Measurements from ENCODE around the gene SMIM13.
"Not testable (repeated sequence)": the region's sequence is repeated elsewhere in the genome, so short reads cannot be mapped to it uniquely, and the experiment has no call there.

SMIM13 gene

DNA sequence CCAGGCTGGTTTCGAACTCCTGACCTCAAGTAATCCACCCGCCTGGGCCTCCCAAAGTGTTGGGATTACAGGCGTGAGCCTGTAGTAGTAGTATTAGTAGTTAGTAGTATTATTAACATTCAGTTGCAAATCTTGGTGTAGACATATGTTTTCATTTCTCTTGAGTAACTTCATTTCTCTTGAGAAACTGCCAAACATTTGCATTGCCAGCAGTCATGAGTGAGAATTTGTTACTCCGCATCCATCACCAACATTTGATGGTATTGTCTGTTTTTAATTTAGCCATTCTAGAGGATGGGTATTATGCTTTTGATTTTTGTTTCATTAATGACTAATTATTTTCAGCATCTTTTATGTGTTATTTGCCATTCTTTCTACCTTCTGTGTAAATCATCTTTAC lies 19.4 kb downstream of the SMIM13 start:
- Histone ChIP-seq H3K27me3 (ENCODE audit: insufficient read depth, low read length) (no peaks in the 10 kb centered on the region), H3K4me3 (ENCODE audit: low read length) (no peak overlapping the region), H3K36me3 (ENCODE audit: insufficient read depth, low read length) (no peaks in the 10 kb centered on the region), H3K9me3 (ENCODE audit: low read length) (no peaks in the 10 kb centered on the region), H2AFZ (ENCODE audit: low read depth, low read length) (no peak overlapping the region), H3K4me1 (ENCODE audit: insufficient read depth, low read length) (no peaks in the 10 kb centered on the region)

DNA sequence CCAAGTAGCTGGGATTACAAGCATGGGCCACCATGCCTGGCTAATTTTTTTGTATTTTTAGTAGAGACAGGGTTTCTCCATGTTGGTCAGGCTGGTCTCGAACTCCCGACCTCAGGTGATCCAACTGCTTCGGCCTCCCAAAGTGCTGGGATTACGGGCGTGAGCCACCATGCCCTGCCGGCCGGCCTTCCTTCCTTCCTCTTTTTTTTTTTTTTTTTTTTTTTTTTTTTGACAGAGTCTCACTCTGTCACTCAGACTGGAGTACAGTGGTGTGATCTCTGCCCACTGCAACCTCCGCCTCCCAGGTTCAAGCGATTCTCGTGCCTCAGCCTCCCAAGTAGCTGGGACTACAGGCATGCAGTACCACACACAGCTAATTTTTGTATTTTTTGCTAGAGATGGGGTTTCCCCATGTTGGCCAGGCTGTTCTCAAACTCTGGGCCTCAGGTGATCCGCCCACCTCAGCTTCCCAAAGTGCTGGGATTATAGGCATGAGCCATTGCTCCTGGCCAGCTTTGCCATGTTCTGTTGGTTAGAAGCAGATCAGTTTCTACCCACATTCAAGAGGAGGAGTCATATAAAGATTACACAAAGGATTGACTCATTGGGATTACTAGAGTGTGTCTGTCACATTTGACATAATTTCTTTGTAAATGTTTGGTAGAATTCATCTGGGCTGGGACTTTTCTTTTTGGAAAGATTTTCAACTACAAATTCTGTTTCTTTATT lies 22.3 kb downstream of the SMIM13 start:
- not testable (repeated sequence) for H3K9me3 ChIP-seq (ENCODE audit: low read length); H2AFZ ChIP-seq (ENCODE audit: low read depth, low read length); H3K4me1 ChIP-seq (ENCODE audit: insufficient read depth, low read length); H3K36me3 ChIP-seq (ENCODE audit: insufficient read depth, low read length); H3K27me3 ChIP-seq (ENCODE audit: insufficient read depth, low read length); H3K4me3 ChIP-seq (ENCODE audit: low read length)

DNA sequence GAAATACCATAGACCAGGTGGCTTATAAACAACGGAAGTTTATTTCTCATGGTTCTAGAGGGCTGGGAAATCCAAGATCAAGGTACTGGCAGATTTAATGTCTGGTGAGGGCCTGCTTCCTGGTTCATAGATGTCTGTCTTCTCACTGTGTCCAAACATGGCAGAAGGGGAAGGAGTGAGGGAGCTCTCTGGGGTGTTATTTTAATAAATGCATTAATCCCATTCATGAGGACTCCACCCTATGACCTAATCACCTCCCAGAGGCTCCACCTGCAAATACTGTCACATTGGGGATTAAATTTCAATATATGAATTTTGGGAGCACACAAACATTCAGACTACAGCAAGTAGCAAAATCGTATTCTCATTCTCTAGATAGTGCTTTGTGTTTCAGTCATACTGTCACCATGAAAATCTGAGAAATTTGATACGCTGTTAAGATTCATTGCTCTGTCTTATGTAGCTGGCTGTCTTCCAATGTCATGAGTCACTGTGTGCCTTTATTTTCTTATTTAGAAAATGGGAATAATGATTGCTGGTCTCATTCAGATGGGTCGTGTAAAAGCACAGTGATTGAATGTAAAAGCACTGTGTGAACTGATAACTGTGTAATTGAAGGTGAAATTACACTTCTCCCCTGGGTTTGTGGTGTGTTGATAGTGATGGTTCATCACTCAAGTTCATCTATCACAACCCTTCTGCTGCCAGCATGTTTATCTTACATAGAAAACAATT lies 26.8 kb downstream of the SMIM13 start:
- no peaks in the 10 kb centered on the region for H3K36me3 ChIP-seq (ENCODE audit: insufficient read depth, low read length)
- H3K4me1 ChIP-seq (ENCODE audit: insufficient read depth, low read length), result peaks cover 2% of the 10 kb centered on the region
- no peak overlapping the region for H2AFZ ChIP-seq (ENCODE audit: low read depth, low read length)
- no peaks in the 10 kb centered on the region for H3K9me3 ChIP-seq (ENCODE audit: low read length)
- H3K4me3 ChIP-seq (ENCODE audit: low read length), result no peak overlapping the region
- H3K27me3 ChIP-seq (ENCODE audit: insufficient read depth, low read length), result no peaks in the 10 kb centered on the region

DNA sequence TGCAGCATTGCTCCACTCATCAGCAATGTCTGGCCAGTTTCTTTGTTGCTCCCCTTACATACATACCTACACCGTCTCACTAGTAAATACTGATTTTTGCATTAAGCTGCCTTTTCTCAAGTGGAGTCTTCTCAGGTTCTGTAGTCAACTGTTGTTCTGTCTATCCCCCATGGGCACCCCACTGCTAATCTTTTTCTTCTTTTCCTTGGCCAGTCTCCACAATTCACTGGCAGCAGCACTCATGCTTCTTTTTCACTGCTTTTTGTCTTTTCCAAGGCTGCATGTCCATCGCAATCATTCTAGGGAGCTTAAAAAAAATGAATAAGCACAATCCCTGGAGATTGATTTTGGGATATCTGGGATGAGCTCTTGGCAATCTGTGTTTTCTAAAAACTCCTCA lies 28.2 kb downstream of the SMIM13 start:
- no peaks in the 10 kb centered on the region for H3K9me3 ChIP-seq (ENCODE audit: low read length)
- H3K36me3 ChIP-seq (ENCODE audit: insufficient read depth, low read length), result no peaks in the 10 kb centered on the region
- no peaks in the 10 kb centered on the region for H3K27me3 ChIP-seq (ENCODE audit: insufficient read depth, low read length)
- H3K4me1 ChIP-seq (ENCODE audit: insufficient read depth, low read length), result peaks cover 2% of the 10 kb centered on the region
- no peak overlapping the region for H2AFZ ChIP-seq (ENCODE audit: low read depth, low read length)
- H3K4me3 ChIP-seq (ENCODE audit: low read length), result no peak overlapping the region

DNA sequence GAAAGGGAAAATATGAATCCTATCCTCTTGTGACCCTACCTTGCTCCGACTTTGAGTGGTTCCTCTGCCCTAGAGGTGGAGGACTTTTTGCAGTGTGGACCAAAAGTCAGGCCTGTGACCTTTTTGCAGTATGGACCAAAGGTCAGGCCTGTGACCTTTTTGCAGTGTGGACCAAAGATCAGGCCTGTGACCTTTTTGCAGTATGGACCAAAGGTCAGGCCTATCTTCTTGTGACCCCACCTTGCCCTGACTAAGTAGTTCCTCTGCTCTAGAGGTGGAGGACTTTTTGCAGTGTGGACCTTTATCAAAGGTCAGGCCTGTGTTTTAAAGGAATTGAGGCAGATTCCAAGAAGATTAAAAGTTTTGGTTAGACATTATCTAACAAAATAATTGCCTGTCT lies 28.7 kb downstream of the SMIM13 start:
- H3K4me3 ChIP-seq (ENCODE audit: low read length), result no peak overlapping the region
- H3K9me3 ChIP-seq (ENCODE audit: low read length), result no peaks in the 10 kb centered on the region
- no peaks in the 10 kb centered on the region for H3K36me3 ChIP-seq (ENCODE audit: insufficient read depth, low read length)
- no peaks in the 10 kb centered on the region for H3K27me3 ChIP-seq (ENCODE audit: insufficient read depth, low read length)
- no peak overlapping the region for H2AFZ ChIP-seq (ENCODE audit: low read depth, low read length)
- H3K4me1 ChIP-seq (ENCODE audit: insufficient read depth, low read length), result peaks cover 2% of the 10 kb centered on the region

DNA sequence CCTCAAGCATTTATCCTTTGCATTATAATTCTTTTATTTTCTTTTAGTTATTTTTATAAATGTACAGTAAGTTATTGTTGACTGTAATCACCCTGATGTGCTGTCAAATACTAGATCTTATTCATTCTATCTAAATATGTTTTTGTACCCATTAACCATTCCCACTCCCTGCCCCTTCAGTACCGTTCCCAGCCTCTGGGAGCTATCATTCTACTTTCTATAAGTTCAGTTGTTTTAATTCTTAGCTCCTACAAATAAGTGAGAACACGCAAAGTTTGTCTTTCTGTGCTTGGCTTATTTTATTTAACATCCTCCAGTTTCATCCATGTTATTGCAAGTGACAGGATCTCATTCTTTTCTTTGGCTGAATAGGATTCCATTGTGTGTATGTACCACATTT lies 30.3 kb downstream of the SMIM13 start:
- Histone ChIP-seq H3K36me3 (ENCODE audit: insufficient read depth, low read length) (no peaks in the 10 kb centered on the region), H2AFZ (ENCODE audit: low read depth, low read length) (no peak overlapping the region), H3K27me3 (ENCODE audit: insufficient read depth, low read length) (no peaks in the 10 kb centered on the region), H3K9me3 (ENCODE audit: low read length) (no peaks in the 10 kb centered on the region), H3K4me1 (ENCODE audit: insufficient read depth, low read length) (peaks cover 2% of the 10 kb centered on the region), H3K4me3 (ENCODE audit: low read length) (no peak overlapping the region)

DNA sequence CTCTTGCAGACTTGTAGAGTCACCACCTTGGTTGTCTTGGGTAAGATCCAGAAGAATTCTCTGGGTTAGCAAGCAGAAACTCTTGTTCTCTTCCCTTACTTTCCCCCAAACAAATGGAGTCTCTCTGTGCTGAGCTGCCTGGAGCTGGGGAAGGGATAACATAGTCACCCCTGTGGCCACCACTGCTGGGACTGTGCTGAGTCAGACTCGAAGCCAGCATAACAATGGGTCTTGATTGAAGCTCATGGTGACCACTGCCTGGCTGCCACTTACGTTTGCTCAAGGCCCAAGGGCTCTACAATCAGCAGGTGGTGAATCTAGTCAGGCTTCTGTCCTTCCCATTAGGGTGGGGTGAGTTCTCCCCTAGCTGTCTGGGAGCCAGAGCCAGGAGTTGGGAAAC lies 33.2 kb downstream of the SMIM13 start:
- Histone ChIP-seq H3K4me1 (ENCODE audit: insufficient read depth, low read length) (no peaks in the 10 kb centered on the region), H3K4me3 (ENCODE audit: low read length) (no peak overlapping the region), H3K9me3 (ENCODE audit: low read length) (no peaks in the 10 kb centered on the region), H3K27me3 (ENCODE audit: insufficient read depth, low read length) (no peaks in the 10 kb centered on the region), H3K36me3 (ENCODE audit: insufficient read depth, low read length) (no peaks in the 10 kb centered on the region), H2AFZ (ENCODE audit: low read depth, low read length) (no peak overlapping the region)

DNA sequence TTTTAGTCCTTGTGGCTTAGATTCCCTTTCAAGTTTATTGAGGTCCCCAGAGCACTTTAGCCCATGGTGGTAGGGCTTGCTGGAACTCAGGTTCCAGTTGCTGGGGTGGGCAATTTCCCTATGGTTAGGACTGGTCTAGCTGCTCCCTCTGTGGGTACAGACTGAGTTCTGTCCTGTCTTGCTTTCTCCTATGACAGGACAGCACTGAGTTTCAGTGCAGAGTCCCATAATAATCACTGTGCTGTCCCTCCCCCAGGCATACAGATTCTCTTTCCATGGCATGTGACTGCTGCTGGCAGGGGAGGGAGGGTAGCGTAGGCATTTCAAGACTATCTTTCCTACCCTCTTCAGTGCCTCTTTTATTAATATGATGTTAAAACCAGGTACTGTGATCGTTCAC lies 35.0 kb downstream of the SMIM13 start:
- Histone ChIP-seq H2AFZ (ENCODE audit: low read depth, low read length) (no peak overlapping the region), H3K36me3 (ENCODE audit: insufficient read depth, low read length) (no peaks in the 10 kb centered on the region), H3K27me3 (ENCODE audit: insufficient read depth, low read length) (no peaks in the 10 kb centered on the region), H3K4me1 (ENCODE audit: insufficient read depth, low read length) (no peaks in the 10 kb centered on the region), H3K9me3 (ENCODE audit: low read length) (no peaks in the 10 kb centered on the region), H3K4me3 (ENCODE audit: low read length) (no peak overlapping the region)

DNA sequence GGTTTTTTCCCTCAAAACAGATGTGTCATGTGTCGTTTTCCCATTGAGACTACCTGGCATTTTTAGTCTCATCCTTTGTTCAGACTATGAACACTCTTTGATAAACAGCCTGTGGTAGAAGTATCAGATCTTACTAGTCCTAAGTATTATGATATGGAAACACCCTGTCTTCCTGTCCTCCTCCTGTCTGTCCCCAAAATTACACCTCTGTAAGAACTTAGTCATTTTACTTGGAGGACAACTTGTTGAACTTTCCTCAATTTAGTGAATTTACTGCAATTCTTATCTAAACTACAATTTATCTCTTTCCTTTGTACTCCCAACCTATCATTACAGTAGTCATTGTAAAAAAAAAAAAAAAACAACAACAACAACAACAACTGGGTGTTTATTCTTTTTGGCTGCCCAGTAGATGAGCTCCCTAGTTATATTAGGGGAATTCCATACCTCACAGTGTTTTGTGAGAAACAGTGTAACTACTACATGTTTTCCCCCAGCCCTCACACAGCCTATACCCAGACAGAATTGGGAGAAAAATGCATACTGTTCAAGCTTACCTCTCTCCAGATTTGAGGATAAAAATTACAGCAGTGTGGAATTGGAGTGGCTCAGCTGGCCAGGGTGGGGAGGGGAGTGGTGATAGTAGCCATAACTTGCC lies 36.4 kb downstream of the SMIM13 start:
- Histone ChIP-seq H2AFZ (ENCODE audit: low read depth, low read length) (no peak overlapping the region), H3K36me3 (ENCODE audit: insufficient read depth, low read length) (peaks cover 4% of the 10 kb centered on the region), H3K9me3 (ENCODE audit: low read length) (peaks cover under 1% of the 10 kb centered on the region), H3K27me3 (ENCODE audit: insufficient read depth, low read length) (no peaks in the 10 kb centered on the region), H3K4me3 (ENCODE audit: low read length) (no peak overlapping the region), H3K4me1 (ENCODE audit: insufficient read depth, low read length) (no peaks in the 10 kb centered on the region)

DNA sequence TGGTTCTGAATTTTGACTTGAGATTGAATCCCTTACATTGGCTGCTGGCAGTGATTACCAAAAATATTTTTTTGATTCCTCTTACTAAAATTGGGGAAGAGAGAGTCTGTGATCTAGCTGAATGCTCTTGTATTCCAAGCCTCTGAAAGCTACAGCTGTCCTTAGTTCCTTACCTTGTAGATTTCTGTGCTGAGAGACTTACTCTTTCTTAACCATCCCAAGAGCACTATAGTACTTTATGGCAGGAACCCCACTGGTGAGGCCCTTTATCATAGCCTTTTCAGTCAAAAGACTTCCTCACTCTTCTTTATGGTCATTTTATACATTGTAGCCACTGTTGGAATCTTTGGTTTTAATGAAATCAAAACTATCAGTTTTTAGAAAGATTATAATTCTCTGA lies 37.0 kb downstream of the SMIM13 start:
- Histone ChIP-seq H3K4me1 (ENCODE audit: insufficient read depth, low read length) (no peaks in the 10 kb centered on the region), H3K36me3 (ENCODE audit: insufficient read depth, low read length) (peaks cover 10% of the 10 kb centered on the region), H2AFZ (ENCODE audit: low read depth, low read length) (no peak overlapping the region), H3K27me3 (ENCODE audit: insufficient read depth, low read length) (no peaks in the 10 kb centered on the region), H3K9me3 (ENCODE audit: low read length) (peaks cover 2% of the 10 kb centered on the region), H3K4me3 (ENCODE audit: low read length) (no peak overlapping the region)

DNA sequence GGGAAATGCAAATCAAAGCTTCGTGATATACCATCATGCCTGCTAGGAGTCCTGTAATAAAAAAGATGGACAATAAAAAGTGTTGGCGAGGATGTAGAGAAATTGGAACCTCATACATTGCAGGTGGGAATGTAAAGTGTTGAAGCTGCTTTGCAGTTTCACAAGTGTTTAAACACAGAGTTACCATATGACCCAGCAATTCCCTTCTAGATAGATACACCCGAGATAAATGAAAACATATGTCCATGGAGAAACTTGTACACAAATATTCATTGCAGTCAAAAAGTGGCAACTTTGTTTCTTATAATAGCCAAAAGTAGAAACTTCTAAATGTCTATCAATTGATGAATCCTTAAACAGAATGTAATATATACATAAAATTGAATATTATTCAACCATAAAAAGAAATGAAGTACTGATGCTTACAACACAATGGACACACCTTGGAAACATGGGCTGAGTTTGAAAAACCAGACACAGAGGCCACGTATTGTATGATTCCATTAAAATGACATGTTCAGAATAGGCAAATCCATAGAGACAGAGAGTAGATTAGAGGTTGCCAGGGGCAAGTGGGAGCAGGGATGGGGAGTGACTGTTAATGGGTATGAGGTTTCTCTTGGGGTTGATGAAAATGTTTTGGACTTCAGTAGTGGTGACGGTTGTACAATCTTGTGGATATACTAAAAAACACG lies 38.7 kb downstream of the SMIM13 start:
- H2AFZ ChIP-seq (ENCODE audit: low read depth, low read length), result no peak overlapping the region
- no peaks in the 10 kb centered on the region for H3K27me3 ChIP-seq (ENCODE audit: insufficient read depth, low read length)
- H3K4me3 ChIP-seq (ENCODE audit: low read length), result no peak overlapping the region
- peaks cover 2% of the 10 kb centered on the region for H3K9me3 ChIP-seq (ENCODE audit: low read length)
- peaks cover 17% of the 10 kb centered on the region for H3K36me3 ChIP-seq (ENCODE audit: insufficient read depth, low read length)
- H3K4me1 ChIP-seq (ENCODE audit: insufficient read depth, low read length), result no peaks in the 10 kb centered on the region

DNA sequence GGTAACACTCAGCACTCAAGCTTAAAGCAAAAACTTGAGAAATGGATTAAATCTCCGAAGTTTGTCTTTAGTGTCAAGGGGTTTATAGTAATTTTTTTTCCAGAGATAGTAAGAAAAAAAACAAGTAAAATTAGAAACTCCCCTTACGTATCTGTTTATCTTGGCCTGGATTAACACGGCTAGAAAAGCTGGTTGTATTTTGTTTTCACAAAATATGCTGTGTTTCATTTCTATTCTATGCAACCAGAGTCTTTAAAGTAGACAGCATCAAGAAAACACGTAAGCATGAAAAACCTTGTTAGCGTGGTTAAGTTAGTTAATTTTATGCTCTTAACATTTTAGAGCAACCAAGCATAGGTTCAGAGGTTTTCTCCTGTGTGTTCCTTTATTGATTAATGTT lies 39.6 kb downstream of the SMIM13 start:
- Histone ChIP-seq H2AFZ (ENCODE audit: low read depth, low read length) (no peak overlapping the region), H3K9me3 (ENCODE audit: low read length) (peaks cover 2% of the 10 kb centered on the region), H3K4me3 (ENCODE audit: low read length) (no peak overlapping the region), H3K36me3 (ENCODE audit: insufficient read depth, low read length) (peaks cover 17% of the 10 kb centered on the region), H3K4me1 (ENCODE audit: insufficient read depth, low read length) (no peaks in the 10 kb centered on the region), H3K27me3 (ENCODE audit: insufficient read depth, low read length) (no peaks in the 10 kb centered on the region)

DNA sequence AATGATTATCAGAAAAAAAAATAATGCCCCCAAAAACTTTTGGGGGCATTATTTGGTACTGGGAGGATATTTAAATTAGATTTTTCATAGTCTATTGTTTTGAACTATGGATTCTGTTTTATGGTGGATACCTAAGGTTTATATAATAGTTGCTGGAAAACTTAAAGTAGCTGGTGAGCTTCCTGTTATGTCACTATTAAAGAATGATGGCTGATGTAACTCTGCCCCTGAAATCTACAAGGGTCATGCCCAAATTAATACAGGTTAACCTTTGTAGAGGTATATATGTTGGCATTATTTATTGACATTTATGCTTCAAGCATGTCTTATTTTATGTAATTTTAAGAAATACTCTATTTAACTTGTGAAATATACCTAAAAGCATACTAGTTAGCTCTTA lies 43.2 kb downstream of the SMIM13 start:
- Histone ChIP-seq H3K9me3 (ENCODE audit: low read length) (peaks cover 2% of the 10 kb centered on the region), H3K36me3 (ENCODE audit: insufficient read depth, low read length) (peaks cover 17% of the 10 kb centered on the region), H3K4me1 (ENCODE audit: insufficient read depth, low read length) (no peaks in the 10 kb centered on the region), H3K27me3 (ENCODE audit: insufficient read depth, low read length) (no peaks in the 10 kb centered on the region), H2AFZ (ENCODE audit: low read depth, low read length) (no peak overlapping the region), H3K4me3 (ENCODE audit: low read length) (no peak overlapping the region)
